Right hindlimb (tissue), 1 donor: ENCODE results near the gene PYY.
A peak's percentile ranks its signal among the peaks of the same experiment; 100 is the strongest.

Experiments used
- DNase-seq: peaks from one replicate; pipeline ENCODE4 v3.0.0-alpha.2; 2018

Gene PYY

DNA sequence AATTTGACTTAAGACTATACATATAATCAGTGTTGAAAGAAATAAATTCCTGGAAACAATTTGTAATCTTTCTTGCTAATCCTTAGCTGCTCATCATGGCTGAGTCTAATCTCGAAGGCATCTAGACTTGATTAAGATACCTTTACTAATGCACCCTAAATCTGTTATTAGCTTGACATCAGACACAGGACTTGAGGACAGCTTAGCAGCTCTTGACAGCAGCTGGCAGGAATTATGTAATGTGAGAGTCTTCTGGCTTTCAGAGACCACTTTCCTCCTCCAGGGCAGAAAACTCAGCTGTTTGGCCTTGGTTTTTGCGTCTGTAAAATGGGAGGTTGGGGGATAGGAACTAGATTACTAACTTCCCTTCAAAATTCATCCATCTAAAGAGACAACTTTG is 39.3 kb downstream of the PYY start:
- no peak for DNase-seq

DNA sequence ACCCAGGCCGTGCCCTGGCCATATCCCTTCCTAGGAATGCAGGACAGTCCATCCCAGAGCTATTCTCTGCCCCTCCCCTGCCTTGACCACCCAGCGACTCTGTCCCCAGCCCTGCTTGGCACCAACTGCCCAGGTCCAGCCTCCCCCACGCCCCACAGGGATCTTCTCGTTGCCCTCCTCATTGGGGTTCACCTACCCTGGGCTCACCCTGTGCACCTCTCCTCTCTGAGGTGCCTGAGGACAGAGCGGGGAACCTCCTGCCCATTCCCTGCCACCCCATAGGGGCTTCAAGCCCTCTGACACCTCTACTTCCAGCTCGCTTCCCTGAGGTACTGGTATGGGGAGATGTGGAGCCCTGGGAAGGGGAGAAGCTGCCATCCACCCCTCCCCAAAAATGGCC is 40.2 kb downstream of the PYY start:
- DNase-seq, result no peak

DNA sequence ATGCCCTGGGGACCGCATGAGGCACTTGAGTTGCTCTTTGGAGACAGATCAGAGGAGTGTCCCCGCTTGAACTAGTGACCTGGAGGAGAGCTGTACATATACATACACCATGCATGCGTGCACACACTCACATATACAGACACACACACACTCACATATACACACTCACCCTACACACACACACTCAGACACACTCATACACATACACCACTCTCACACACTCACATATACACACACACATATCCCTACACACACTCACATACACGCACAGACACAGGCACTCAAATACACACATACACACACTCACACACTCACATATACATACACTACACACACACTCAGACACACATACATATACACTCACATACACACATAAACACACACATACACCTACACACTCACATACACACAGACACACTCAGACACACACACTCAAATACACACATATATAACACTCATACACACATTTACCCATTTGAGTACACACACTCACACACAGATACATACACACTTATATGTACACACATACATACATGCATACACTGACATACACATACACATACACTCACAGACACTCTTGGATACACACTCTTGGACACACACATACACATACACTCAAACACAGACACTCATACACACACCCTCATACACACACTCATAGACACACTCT is 41.0 kb downstream of the PYY start:
- no peak for DNase-seq

DNA sequence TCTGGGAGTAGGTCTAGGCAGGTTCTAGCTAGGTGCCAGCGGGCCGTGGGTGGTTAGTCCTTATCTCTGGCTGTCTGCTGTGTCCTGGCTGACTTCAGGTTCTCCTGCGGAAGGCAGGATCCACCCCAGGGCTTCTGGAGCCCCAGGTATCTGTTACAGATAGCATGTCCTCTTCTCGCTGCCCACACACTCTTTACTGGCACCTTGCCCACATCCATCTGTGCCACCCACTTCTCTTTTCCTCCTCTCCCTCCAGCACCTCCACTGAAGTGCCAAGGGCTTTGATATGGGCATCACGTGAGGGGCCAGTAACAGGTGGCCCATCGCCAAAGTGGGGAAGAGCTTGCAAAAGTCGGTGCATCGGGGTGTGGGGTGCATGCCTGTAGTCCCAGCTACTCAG is 41.8 kb downstream of the PYY start:
- DNase-seq, result no peak

DNA sequence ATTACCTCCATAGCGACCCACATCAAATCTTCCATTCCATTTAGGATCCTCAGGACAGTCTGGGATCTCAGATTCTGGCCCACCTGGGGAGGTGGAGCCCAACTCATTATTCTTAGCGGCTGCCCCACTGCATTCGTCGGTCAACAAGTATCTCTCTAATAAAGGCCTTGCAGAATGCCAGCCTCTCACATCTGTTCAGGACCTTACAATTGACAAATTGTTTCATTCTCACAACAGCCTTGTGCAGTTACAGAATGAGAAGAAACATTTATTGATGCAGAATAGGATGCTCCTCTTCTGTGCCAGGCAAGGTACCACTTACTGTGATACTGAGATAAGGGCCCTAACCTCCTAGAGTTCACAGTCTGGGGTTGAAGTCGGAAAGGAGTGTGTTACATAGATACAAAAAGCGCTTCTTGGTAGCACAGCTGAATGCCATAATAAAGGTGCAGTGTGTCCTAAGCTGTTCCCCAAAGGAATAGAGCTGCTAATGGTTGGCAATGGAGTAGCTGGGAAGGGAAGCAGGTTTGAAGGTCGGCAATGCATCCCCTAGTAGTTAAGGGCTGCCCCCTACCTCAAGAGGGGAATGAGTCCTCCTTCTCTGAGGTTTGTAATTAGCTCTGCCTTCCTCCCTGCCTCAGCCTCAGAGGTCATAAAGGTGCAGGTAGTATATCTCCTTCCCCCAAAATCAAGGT is 44.1 kb downstream of the PYY start:
- no peak for DNase-seq

DNA sequence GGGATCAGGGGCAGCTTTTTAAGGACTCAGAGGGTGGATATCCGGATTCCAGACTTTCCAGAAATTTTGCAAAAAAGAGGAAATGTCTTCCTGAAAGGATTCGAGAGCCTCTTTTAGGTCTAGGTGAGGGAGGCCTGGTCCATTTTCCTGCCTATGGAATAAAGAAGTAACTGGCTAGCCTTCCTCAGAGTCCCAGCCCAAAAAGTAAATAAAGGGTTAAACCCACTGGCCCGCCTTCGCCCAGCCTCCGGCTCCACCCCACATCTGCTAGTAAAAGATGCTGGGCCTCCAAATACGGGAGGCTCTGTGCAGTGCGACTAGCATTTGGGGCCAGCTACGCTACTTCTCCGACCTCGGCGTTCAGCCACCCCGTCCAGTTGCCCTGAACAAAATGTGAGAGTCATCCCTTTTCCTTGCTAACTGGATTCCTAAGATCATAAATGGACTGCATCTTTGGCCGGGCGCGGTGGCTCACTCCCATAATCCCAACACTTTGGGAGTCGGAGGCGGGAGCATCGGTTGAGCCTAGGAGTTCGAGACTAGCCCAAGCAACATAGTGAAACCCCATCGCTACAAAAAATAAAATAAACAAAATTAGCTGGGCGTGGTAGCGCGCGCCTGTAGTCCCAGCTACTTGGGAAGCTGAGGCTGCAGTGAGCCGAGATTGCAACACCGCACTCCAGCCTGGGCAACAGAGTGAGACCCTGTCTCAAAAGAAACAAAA is 45.6 kb downstream of the PYY start:
- DNase-seq, result peak; percentile 86

DNA sequence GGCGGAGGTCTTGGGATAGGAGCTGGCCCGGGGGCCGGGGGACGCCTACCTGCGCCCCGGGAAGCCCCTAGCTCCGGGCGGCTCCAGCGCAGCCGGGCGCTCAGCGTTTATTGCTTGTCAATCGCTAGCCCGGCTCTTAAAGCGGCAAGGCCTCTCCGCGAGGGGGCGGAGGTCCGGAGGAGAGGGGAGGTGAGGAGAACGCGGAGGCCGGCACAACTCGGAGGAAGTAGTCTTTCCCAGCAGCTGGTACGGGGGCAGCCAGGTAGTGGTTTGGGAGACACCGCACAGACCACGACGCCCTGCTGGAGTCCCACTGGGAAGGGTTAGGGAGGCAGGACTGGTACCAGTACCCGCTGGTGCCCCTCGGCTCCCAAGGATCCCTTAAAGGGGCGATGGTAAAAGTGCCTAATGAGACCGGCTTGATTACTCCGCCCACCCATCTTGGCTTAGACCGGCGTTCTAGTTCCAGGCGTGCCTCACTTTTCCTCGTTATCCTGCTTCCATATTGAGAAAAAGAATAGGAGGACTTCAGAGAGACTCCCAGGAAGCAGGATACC is 46.2 kb downstream of the PYY start, which contains the start of gene MPP2:
Gene MPP2 (minus strand): TSS at position 112 of the 557 bp plus-strand sequence. CDS start 3,076 bp downstream, outside the sequence.
- DNase-seq, result peak; percentile 91

DNA sequence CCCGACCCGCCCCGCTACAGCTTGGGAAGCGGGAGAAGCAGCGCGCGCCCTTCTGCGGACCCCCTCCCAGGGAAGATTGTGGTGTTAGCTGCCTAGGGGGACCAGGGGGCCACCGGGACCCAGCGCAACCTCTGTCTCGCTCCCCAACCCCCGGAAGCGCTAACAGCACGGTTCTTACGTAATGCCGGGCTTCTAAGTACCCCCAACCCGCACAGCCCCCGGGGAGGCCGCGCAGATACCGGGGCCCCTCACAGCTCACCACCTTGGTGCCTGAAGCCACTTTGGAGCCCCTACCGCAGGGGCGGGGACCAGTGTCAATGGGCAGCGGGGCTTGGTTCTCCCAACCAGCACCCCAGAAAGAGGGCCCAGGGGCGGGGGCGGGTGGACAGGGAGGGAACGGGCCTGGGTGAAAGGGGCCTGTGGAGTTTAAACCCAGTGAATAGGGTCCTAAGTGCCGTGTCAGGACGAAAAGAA is 46.8 kb downstream of the PYY start:
- no peak for DNase-seq

DNA sequence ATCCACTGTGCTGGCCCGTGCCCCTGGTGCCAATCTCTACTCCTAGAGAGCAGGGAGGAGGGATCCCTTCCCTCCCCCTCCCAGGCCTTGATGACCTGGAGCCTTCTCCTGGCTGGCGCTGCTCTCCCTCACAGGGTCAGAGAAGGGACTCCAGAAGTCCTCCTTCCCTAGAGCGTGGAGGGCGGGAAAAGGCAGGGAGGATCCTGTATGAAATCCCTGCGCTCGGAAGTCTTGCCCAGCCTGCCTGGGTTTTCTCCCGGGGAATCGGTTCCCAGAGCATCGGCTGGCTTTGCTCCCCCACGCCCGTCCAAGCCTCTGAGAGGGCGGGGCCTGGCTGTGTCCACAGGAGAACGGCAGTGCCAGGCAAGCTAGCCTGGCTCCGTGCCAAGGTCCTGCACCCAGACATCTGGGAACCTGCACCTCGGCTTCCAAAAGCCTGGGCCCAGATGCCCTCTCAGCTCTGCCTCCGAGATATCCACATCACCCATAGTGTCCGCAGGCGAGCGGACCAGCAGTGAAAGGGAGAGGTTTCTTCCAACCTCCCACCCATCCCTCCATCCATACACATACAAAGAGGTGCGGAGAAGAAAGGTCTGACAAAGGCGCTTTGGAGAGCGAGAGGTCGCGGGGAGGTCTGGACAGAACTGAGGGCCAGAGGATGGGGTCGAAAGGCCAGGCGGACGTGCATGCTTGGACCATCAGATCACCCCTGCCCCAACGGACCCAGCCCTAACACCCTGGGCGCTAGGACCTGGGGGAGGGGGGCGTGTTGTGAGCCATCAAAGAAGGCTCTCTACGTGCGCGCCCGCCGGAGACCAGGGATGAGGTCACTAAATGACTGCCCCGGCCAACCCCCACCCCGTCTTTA is 47.5 kb downstream of the PYY start:
- DNase-seq, result peak; percentile 90

DNA sequence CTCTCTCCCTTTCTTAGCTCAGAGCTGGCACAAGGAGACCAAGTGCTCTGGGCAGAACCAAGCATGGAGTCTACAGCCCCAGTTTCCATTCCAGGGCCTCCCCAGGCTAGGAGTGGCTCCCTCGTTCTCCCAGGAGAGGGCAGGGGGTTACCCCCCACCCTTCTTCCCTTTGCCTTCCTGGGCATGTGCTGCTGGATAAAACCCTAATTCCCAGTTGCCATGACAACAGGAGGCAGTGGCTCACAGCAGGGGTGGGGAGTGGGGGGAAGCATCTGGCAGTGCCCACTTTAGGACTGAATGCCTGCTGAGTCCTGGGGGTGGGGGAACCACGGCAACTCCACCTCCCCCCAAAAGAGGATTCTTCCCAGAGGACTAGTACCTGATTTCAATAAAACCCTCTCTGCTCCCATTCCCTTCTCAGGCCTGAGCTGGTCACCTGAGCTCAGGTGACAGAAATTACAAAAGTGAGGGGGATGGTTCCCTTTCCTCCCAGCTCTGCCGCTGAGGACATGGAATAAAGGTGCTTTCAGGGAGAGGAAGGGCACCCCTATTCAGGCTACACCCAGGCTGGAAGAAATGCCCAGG is 48.2 kb downstream of the PYY start:
- no peak for DNase-seq
